ENCODE data around the gene MACROD1. TPM values are rescaled to one million over a fixed set of nuclear protein-coding genes. Genes with fewer than 3 reads are reported as not detected.
A peak's percentile ranks its signal among the peaks of the same experiment; 100 is the strongest.

MACROD1 gene
- total and polyA plus RNA-seq, 10 of the 15 experiments (the other 5 are each of a cell fraction or from before 2014, with no cell fraction given): 1.2 to 22.7 (median 11.3) TPM; not detected in 1

DNA sequence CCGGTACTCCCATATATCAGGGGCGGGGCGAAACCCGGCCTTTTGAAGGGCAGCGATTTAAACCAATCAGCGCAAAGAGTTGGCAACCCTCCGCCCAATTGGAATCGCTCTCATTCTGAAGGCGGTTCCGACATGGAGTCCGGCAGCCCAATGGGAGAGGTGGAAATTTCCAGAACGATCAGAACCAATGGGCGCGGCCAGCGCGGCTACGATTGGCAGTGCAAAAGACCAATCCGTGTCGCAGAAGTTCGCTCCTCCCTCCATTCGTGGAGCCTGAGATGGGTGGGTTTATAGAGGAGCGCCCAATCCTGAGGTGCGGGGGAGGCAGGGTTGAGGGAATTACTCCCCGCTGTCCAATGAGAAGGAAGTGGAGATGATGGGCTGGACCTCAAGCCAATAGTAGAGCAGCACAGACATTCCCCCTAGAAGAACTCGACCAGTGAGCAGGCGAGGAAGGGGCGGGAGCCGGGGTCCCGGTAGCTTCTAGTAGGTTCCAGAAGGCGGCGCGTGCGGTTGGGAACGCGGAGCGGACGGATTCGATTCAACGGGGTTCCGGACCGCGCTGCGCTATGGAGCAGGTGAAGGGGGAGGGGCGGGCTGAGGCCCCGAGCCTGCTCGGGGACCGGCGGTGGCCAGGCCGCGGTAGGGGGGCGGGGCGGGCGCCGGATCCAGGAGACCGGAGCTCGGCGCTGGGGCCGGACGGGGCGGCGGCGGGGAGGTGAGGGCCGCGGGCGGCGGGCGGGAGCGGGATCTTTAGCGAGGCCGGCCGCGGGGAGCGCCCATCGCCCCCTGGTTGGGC, 20.0 kb upstream of the MACROD1 start, which contains the start of gene STIP1:
TSS of gene STIP1 (plus strand) at position 479 of the 799 bp plus-strand sequence. CDS start at position 570, 91 bp downstream.
- in situ Hi-C loops (cut with MboI): no loop called here
- H3K4me2 ChIP-seq (ENCODE audit: control insufficient read depth, insufficient read depth): peak within 1 kb of the TSS; percentile 98
- CTCF ChIA-PET: interaction anchor here (0.6 to 5.6 kb wide), 12 partner anchors 11 to 155 kb away, joined by 3 to 52 read pairs (median 5); partner anchors contain the start of genes CATSPERZ, FERMT3, PLCB3 and PRDX5
- TF ChIP-seq RFX5 (IDR thresholded peaks at IDR 0.05; ENCODE audit: low read depth, low read length): peak; percentile 59
- no peak for TF ChIP-seq BCL11A (IDR thresholded peaks at IDR 0.05; ENCODE audit: low read depth, low read length)
- peak; percentile 76; the same call in 1 of the 2 replicates for TF ChIP-seq GABPA (IDR thresholded peaks at IDR 0.05; ENCODE audit: low read depth)
- TF ChIP-seq FOXM1 (IDR thresholded peaks at IDR 0.05; ENCODE audit: low read depth, low read length): peak; percentile 78; the same call in 1 of the 2 replicates
- TF ChIP-seq EGR1 (IDR thresholded peaks at IDR 0.05; ENCODE audit: borderline replicate concordance in 1 of 2, low read depth in 2 of 2, low read length in 2 of 2): peak in 1 of 2 experiments; percentile 87; a peak in 2 of 3 replicates
- TF ChIP-seq NFIC (IDR thresholded peaks at IDR 0.05; ENCODE audit: low read depth, low read length): no peak
- TF ChIP-seq, protein P1, sequence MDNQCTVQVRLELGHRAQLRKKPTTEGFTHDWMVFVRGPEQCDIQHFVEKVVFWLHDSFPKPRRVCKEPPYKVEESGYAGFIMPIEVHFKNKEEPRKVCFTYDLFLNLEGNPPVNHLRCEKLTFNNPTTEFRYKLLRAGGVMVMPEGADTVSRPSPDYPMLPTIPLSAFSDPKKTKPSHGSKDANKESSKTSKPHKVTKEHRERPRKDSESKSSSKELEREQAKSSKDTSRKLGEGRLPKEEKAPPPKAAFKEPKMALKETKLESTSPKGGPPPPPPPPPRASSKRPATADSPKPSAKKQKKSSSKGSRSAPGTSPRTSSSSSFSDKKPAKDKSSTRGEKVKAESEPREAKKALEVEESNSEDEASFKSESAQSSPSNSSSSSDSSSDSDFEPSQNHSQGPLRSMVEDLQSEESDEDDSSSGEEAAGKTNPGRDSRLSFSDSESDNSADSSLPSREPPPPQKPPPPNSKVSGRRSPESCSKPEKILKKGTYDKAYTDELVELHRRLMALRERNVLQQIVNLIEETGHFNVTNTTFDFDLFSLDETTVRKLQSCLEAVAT (IDR thresholded peaks at IDR 0.05): peak; percentile 52; the same call in 1 of the 2 replicates
- TF ChIP-seq IKZF2 (IDR thresholded peaks at IDR 0.05): peak in 1 of 2 experiments; percentile 26; a peak in 1 of 4 replicates
- no peak for TF ChIP-seq SMARCA5 (IDR thresholded peaks at IDR 0.05)
- TF ChIP-seq EP300 (IDR thresholded peaks at IDR 0.05; ENCODE audit: borderline replicate concordance in 1 of 2, control insufficient read depth in 1 of 2, low read depth in 2 of 2, low read length in 2 of 2): peak in 1 of 2 experiments; percentile 94; a peak in 1 of 4 replicates
- TF ChIP-seq LARP7 (IDR thresholded peaks at IDR 0.05): no peak
- TF ChIP-seq NFYA (IDR thresholded peaks at IDR 0.05; ENCODE audit: borderline replicate concordance, low read depth, low read length): peak; percentile 94
- 0 out of 2 replicates have a peak, but pooled peaks have one; percentile 56 for TF ChIP-seq CREM (IDR thresholded peaks at IDR 0.05; ENCODE audit: low read depth)
- peak; percentile 97 for TF ChIP-seq KLF5 (IDR thresholded peaks at IDR 0.05; ENCODE audit: partially characterized antibody)
- TF ChIP-seq TCF12 (IDR thresholded peaks at IDR 0.05; ENCODE audit: low read depth, low read length): peak; percentile 65; the same call in 1 of the 2 replicates
- TF ChIP-seq NR2C1 (IDR thresholded peaks at IDR 0.05): peak; percentile 8; the same call in 1 of the 2 replicates
- no peak for TF ChIP-seq SUPT20H (IDR thresholded peaks at IDR 0.05; ENCODE audit: borderline replicate concordance, control insufficient read depth, low read depth, low read length)
- peak; percentile 84 for TF ChIP-seq RUNX3 (IDR thresholded peaks at IDR 0.05; ENCODE audit: low read length)
- TF ChIP-seq NFXL1 (IDR thresholded peaks at IDR 0.05; ENCODE audit: borderline replicate concordance): no peak
- TF ChIP-seq FOS (IDR thresholded peaks at IDR 0.05; ENCODE audit: borderline replicate concordance, extremely low read depth, insufficient read length): peak; percentile 98
- peak; percentile 16; the same call in 1 of the 2 replicates for TF ChIP-seq POLR2A (IDR thresholded peaks at IDR 0.05; ENCODE audit: low read depth, low read length)
- TF ChIP-seq HCFC1 (IDR thresholded peaks at IDR 0.05; ENCODE audit: low read length): peak; percentile 44; the same call in 1 of the 2 replicates
- peak; percentile 74 for TF ChIP-seq MXI1 (IDR thresholded peaks at IDR 0.05; ENCODE audit: low read depth, low read length)
- TF ChIP-seq ZSCAN29 (IDR thresholded peaks at IDR 0.05): peak; percentile 69; the same call in 1 of the 2 replicates

More for the DNA sequence above, 20.0 kb upstream of the MACROD1 start, which contains the start of gene STIP1:
- Histone ChIP-seq H3K36me3 (ENCODE audit: control insufficient read depth in 2 of 2, insufficient read depth in 2 of 2, low read length in 1 of 2) (peaks cover 0 to 3% of the 10 kb centered on the region in 2 experiments; a peak in 1 of 4 replicates), H3K4me1 (ENCODE audit: control insufficient read depth, insufficient read depth, low read length) (peaks cover 20% of the 10 kb centered on the region), H2AFZ (ENCODE audit: control insufficient read depth, low read depth, low read length) (peak within 1 kb of the TSS; percentile 53), H3K27ac (ENCODE audit: control insufficient read depth, insufficient read depth) (peak within 1 kb of the TSS; percentile 68), H3K9ac (ENCODE audit: control insufficient read depth, insufficient read depth, low read length) (peak within 1 kb of the TSS; percentile 80), H3K9me3 (replicated peaks; ENCODE audit: control insufficient read depth, insufficient read depth, low read length) (no peaks in the 10 kb centered on the region), H3K4me3 (peak within 1 kb of the TSS; percentile 80), H3K27me3 (replicated peaks in 1 of 2; ENCODE audit: control insufficient read depth in 2 of 2, insufficient read depth in 2 of 2, low read length in 1 of 2) (no peaks in the 10 kb centered on the region), H3K79me2 (ENCODE audit: control insufficient read depth, insufficient read depth, low read length) (peaks cover 37% of the 10 kb centered on the region), H4K20me1 (ENCODE audit: control insufficient read depth, insufficient read depth) (peaks cover 3% of the 10 kb centered on the region; the same call in 1 of the 2 replicates)
- peak; percentile 100 for FAIRE-seq
- no TSS peak for BruUV-seq (replicated peaks)
- ChIA-PET POLR2A (interaction anchor here (0.6 to 6.4 kb wide), 12 partner anchors 10 to 530 kb away, joined by 3 to 68 read pairs (median 4); partner anchors contain the start of genes ESRRA, FERMT3, FKBP2 and NUDT22), RAD21 (ENCODE audit: unreplicated experiment) (interaction anchor here (1.0 to 2.5 kb wide), 4 partner anchors 20 to 169 kb away, joined by 3 to 32 read pairs (median 4); partner anchors contain the start of genes FERMT3, MACROD1 and TRMT112), SMC1A (ENCODE audit: uncharacterized antibody, unreplicated experiment) (interaction anchor here (1.0 to 2.3 kb wide), 2 partner anchors 10 to 20 kb away, joined by 3 to 15 read pairs; partner anchors contain the start of gene FERMT3)
- peak; percentile 100 for DNase-seq (ENCODE audit: low read depth, low spot score)
- WGBS (ENCODE audit: insufficient coverage, insufficient replicate concordance, low lambda C conversion rate, missing lambda C conversion rate): under 1% methylated on average over 44 of the region's 74 CpGs
- intact Hi-C loops (cut with micrococcal nuclease; ENCODE audit: unreplicated experiment): loop anchor here (2.0 kb wide), 1 partner anchor 19 kb away; no protein-coding TSS in a partner anchor
- ATAC-seq: peak; percentile 93

All from GM12878 (cell line).